Upper lobe of right lung (tissue), 1 donor: ENCODE data around the gene JMJD7. TPM values are rescaled to one million over a fixed set of nuclear protein-coding genes. Genes with fewer than 3 reads are reported as not detected.

Experiments
- ATAC-seq: fragments of 200-7000 bp; cut with Tn5 transposase; one replicate; pipeline ENCODE4 v1.9.1; 2020; ENCODE audit warnings: mild to moderate bottlenecking, moderate library complexity
- DNase-seq: peaks from one replicate; pipeline ENCODE4 v3.0.0-alpha.2; 2020
- H3K27ac ChIP-seq: fragments of 200-600 bp; one replicate; pipeline ENCODE4 v1.8.0; 2022
- H3K27me3 ChIP-seq: fragments of 200-600 bp; one replicate; pipeline ENCODE4 v1.8.0; 2022; ENCODE audit warnings: mild to moderate bottlenecking
- H3K36me3 ChIP-seq: fragments of 200-600 bp; one replicate; pipeline ENCODE4 v1.8.0; 2022
- H3K4me1 ChIP-seq: fragments of 200-600 bp; one replicate; pipeline ENCODE4 v1.8.0; 2022
- H3K4me3 ChIP-seq: fragments of 200-600 bp; one replicate; pipeline ENCODE4 v1.8.0; 2022; ENCODE audit warnings: mild to moderate bottlenecking
- H3K9me3 ChIP-seq: fragments of 200-600 bp; one replicate; pipeline ENCODE4 v1.8.0; 2022
- CTCF ChIP-seq: fragments of 200-600 bp; IDR thresholded peaks from one replicate; pipeline ENCODE4 v1.8.0; 2022; ENCODE audit warnings: antibody characterized with exemption
- intact Hi-C: fragments of 100-400 bp; cut with DNase I; formaldehyde crosslinking; loops from one replicate; pipeline ENCODE4 v1.11.0; 2022
- total RNA-seq: library from RNA; stranded (reverse); fragmentation: NEBNext Ultra II Directional; extraction: Animal tissue kit (Norgen Biotek cat#: 25700); gene quantifications from one replicate; pipeline ENCODE4 v1.2.1, GENCODE V29; 2021
- donor health status: DM: no; HTN: yes; CAD: no; lungs with severe emphysema.

The JMJD7 gene
- total RNA-seq, 1 donor from 2014 or later: 36.7 TPM

GRCh38 chr15:41849204-41849603, 21.3 kb downstream of the JMJD7 start:
- ATAC-seq: no peak
- intact Hi-C loops: no loop called here
- Histone ChIP-seq H3K9me3 (no peaks in the 10 kb centered on the region), H3K4me3 (no peak overlapping the region), H3K27me3 (no peaks in the 10 kb centered on the region), H3K4me1 (no peaks in the 10 kb centered on the region), H3K27ac (no peak overlapping the region), H3K36me3 (peaks cover 42% of the 10 kb centered on the region)
- no peak for TF ChIP-seq CTCF
- no peak for DNase-seq

- TF ChIP-seq CTCF: no peak
- Histone ChIP-seq H3K4me1 (no peaks in the 10 kb centered on the region), H3K4me3 (no peak overlapping the region), H3K27ac (no peak overlapping the region), H3K27me3 (no peaks in the 10 kb centered on the region), H3K36me3 (peaks cover 36% of the 10 kb centered on the region), H3K9me3 (no peaks in the 10 kb centered on the region)
- ATAC-seq: peak; percentile 68
- peak; percentile 85 for DNase-seq
- intact Hi-C loops: no loop called here
These were observed 22.0 kb downstream of the JMJD7 start for GRCh38 chr15:41849861-41850260.

GRCh38 chr15:41850482-41851166, 22.7 kb downstream of the JMJD7 start:
- Histone ChIP-seq H3K4me3 (no peak overlapping the region), H3K9me3 (no peaks in the 10 kb centered on the region), H3K27ac (no peak overlapping the region), H3K4me1 (no peaks in the 10 kb centered on the region), H3K36me3 (peaks cover 28% of the 10 kb centered on the region), H3K27me3 (no peaks in the 10 kb centered on the region)
- DNase-seq (no peak), ATAC-seq (no peak)
- TF ChIP-seq CTCF: no peak
- intact Hi-C loops: no loop called here

- intact Hi-C loops: no loop called here
- ATAC-seq: peak; percentile 2
- no peak overlapping the region for H3K27ac ChIP-seq
- no peak overlapping the region for H3K4me3 ChIP-seq
- H3K27me3 ChIP-seq: no peaks in the 10 kb centered on the region
- H3K36me3 ChIP-seq: peaks cover 23% of the 10 kb centered on the region
- no peak for TF ChIP-seq CTCF
- no peaks in the 10 kb centered on the region for H3K4me1 ChIP-seq
- H3K9me3 ChIP-seq: no peaks in the 10 kb centered on the region
- DNase-seq: no peak
These were observed 23.3 kb downstream of the JMJD7 start for GRCh38 chr15:41851167-41851523.

- intact Hi-C loops: no loop called here
- Histone ChIP-seq H3K36me3 (peaks cover 16% of the 10 kb centered on the region), H3K9me3 (no peaks in the 10 kb centered on the region), H3K27me3 (no peaks in the 10 kb centered on the region), H3K27ac (no peak overlapping the region), H3K4me1 (no peaks in the 10 kb centered on the region), H3K4me3 (no peak overlapping the region)
- no peak for TF ChIP-seq CTCF
- DNase-seq (no peak), ATAC-seq (no peak)
These were observed 24.0 kb downstream of the JMJD7 start for GRCh38 chr15:41851755-41852370.
